SU-DHL-6 (cell line): ENCODE data around the gene ACLY.

ENCODE experiments used
- CTCF ChIP-seq: fragments of 200-600 bp; sonication (generic); IDR thresholded peaks from one replicate; pipeline ENCODE4 v1.5.1; 2017; ENCODE audit warnings: antibody characterized with exemption, mild to moderate bottlenecking, low read length, moderate library complexity; ENCODE audit not compliant: insufficient read depth, poor library complexity, severe bottlenecking
- EZH2phosphoT487 ChIP-seq: fragments of 200-600 bp; sonication (generic), shearing (Covaris generic); conservative IDR thresholded peaks from 2 replicates; pipeline ENCODE4 v1.6.1; 2018; ENCODE audit warnings: mild to moderate bottlenecking, antibody characterized with exemption, low read length, moderate library complexity, mixed read lengths

DNA sequence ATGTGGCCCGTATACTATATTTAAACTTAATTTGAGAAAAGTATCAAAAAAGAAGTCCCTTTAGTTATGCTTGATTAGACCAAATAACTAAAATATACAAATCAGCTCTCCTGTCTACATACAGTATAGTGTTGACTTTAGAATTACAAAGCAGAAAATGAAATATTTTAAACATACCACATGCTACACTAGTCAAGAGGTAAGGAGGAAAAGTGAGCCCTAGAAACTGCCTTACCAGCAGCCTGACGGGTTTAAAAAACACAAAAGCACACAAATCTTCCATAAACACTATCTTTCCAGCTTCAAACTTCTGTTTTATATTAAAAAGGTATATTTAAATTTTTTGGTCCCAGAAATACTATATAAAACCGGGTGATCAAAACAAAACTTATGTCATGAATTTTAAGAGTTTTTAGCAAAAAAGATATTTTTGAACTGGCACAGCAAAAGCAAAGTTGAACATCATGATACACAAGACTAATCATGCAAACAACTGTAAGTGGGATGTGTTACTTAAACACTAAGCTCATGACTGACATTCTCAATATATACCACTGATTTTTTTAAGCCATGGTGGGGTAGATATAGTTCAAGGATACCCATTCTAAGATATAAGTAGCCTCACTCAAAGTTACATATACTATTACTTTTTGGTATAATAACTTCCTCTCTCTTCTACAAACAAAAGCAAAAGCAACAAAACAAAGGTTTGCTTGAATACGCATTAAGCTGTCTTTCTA, 69.3 kb downstream of the ACLY start:
- TF ChIP-seq CTCF (no peak), EZH2phosphoT487 (no peak)
